GM18517 (cell line): ENCODE data around the gene VAV1.
"Not testable (repeated sequence)": the region's sequence is repeated elsewhere in the genome, so short reads cannot be mapped to it uniquely, and the experiment has no call there.

Experiments
- ATAC-seq: cut with Tn5 transposase; IDR thresholded peaks from one replicate; pipeline ENCODE4 v1.9.1; 2021; ENCODE audit warnings: mild to moderate bottlenecking, moderate library complexity; ENCODE audit not compliant: unreplicated experiment

Gene VAV1

GRCh38 chr19:6754653-6755463, 17.6 kb upstream of the VAV1 start:
- ATAC-seq = no peak

GRCh38 chr19:6760606-6761005, 11.9 kb upstream of the VAV1 start:
- ATAC-seq = no peak

DNA sequence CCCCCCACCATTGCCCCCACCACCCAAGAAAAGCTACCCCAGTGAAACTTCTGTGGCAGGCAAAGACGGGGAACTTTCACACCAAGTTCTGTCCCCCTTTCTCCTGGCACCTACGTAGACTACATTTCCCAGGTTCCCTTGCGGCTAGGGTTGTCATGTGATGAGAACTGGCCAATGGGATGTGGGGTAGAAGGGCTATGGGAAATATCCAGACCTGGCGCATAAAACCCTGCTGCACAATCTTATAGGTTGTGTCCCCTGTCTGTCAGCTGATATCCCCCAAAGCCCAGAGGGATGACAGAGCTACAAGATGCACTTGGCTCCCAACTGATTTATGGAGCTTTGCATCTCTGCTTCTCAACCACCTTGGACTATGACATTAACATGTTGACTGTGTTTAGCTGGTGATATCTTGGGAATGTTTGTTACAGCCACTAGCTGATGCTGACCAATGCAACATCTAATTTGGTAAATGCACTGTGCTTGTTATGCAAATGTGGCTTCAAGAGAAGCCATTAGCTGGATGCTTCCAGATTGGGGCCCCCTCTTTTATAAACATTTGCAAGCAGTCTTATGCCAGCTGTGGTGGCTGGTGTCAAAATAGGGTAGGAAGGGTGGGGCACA, 11.3 kb upstream of the VAV1 start:
- ATAC-seq = no peak

- not testable (repeated sequence) for ATAC-seq
These were observed 10.2 kb upstream of the VAV1 start for GRCh38 chr19:6762253-6762797.

GRCh38 chr19:6765738-6766356, 6.7 kb upstream of the VAV1 start:
- no peak for ATAC-seq

DNA sequence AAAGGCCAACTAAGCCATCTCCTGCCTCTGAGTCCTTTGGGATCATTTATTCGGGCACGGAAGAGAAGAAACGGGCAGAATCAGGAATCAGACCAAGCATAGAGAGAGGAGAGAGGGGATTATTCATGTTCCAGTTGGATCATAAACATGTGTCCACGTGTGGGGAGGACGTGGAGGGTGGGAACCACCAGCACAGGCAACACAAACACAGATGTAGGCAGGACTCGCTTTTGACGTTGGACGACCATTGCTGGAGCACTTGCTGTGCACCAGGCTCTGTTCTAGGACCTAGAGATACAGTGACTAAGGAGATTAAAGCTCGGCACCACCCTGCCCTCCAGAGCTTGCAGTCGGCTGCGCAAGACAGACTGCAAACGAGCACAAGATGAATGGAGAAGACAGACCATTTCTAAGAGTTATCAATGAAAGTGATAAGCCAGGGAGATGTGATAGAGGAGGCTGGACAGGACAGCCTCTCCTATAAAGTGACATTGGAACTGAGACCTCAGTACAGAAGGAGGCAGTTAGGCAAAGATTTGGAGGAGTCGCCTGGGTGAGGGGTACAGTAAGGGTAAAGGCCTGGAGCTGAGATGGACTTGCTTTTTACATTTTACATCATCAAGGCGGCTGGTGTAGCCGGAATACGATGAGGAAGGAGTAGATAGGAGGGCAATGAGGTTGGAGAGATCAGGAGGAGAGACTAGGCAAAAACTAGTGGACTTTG, 6.0 kb upstream of the VAV1 start:
- ATAC-seq = no peak

DNA sequence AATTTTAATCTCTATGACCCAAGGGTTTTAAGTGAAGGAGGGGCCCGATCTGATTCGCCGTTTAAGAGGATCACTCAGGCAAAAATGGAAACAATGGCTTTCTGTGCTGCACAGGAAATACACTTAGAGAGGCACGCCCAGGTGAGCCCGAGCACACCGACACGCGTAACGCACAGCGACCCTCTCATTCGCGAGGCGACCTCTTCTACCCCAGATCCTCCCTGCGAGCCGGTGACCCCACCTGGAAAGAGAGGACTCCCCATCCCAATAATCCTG, 5.5 kb upstream of the VAV1 start:
- ATAC-seq = no peak

GRCh38 chr19:6767357-6768235, 4.9 kb upstream of the VAV1 start, which contains the start of gene SH2D3A:
Gene SH2D3A, minus strand, starts transcription at chr19:6767435. Its CDS starts 3,687 bp downstream, at chr19:6763748.
- ATAC-seq = peak; percentile 75

- no peak for ATAC-seq
These were observed 4.2 kb upstream of the VAV1 start for GRCh38 chr19:6768236-6768785.

GRCh38 chr19:6769006-6769619, 3.4 kb upstream of the VAV1 start:
- no peak for ATAC-seq

DNA sequence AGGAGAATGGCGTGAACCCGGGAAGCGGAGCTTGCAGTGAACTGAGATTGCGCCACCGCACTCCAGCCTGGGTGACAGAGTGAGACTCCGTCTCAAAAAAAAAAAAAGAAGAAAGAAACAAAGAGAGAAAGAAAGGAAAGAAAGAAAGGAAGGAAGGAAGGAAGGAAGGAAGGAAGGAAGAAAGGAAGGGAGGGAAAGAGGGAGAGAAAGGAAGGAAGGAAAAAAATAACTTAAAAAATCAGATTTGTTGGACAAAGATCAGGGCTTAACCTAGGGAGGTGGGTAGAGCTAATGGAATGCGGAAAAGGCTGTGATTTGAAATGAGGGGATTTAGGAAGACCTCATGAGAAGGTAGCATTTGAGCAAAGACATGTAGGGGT, 870 bp upstream of the VAV1 start:
- ATAC-seq = not testable (repeated sequence)

GRCh38 chr19:6772866-6773322, 386 bp downstream of the VAV1 start:
- ATAC-seq = no peak

DNA sequence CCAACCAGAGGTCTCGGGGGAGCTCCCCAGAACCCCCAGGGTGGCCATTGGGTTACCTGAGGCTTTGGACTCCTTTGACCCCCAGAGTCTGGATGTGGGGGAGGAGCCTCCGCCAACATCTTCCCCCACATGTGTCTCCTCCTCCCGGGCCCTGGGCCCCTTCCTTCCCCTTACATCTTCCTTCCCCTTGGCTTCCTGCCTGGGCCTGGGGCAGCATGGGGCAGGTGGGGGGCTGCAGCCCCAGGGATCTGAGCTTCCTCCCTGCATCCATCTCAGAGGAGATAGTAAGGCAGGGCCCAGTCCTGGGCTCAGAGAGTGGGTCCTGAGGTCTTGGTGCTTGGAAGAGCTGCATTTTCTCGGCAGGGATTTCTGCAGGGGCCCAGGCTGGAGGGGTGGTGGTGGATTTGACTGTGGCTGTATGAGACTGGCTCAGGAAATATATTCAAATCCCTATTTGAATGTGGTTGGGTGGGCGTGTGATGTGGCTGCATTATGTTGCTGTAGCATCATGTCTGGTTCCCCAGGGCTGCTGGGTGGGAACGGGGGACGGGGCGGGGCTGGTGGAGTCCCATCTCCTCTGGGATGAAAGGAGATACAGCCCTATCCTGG, 919 bp downstream of the VAV1 start:
- no peak for ATAC-seq

DNA sequence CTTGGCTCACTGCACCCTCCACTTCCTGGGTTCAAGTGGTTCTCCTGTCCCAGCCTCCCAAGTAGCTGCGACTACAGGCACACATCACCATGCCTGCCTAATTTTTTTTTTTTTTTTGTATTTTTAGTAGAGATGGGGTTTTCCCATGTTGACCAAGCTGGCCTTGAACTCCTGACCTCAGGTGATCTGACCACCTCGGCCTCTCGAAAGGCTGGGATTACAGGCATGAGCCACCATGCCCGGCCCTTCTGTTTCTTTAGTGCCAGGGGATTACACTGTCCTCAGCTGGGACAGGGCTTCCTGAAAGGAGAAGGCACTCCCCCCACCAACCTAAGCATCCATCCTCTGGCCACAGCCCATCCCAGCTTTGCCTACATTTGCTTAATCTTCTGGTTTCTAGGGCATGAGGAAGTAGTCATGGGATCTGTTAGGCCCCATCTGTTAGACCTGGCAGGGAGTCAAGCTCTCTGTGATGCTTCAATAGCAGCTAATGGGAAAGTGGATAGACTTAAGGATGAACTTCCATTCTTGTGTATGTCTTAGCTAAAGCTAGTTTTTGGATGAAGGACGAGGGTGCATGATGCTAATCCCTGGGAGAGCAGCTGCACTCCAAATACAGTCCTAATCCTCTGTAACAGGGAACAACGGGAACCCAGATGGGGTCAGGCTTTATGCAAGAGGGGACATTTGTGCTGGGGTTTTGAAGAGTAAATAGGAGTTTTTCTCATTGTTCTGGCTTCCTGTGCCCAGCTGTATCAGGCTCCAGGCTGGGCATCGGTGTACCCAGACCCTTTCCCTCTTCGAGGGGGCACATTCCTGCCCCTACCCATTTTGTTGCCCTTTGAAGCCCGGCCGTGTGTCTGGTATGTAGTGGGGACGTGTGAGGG, 2.6 kb downstream of the VAV1 start:
- no peak for ATAC-seq

- not testable (repeated sequence) for ATAC-seq
These were observed 3.5 kb downstream of the VAV1 start for GRCh38 chr19:6776045-6776444.

GRCh38 chr19:6776999-6777398, 4.5 kb downstream of the VAV1 start:
- ATAC-seq = no peak

GRCh38 chr19:6777434-6777833, 4.9 kb downstream of the VAV1 start:
- ATAC-seq = no peak

GRCh38 chr19:6778386-6778785, 5.9 kb downstream of the VAV1 start:
- no peak for ATAC-seq
